IMR-90 (cell line): ENCODE results near the gene CIZ1. TPM values are rescaled to one million over a fixed set of nuclear protein-coding genes. Genes with fewer than 3 reads are reported as not detected.

Source experiments
- ATAC-seq: fragments of 200-7000 bp; cut with Tn5 transposase; 2 replicates; pipeline ENCODE4 v1.9.1; 2020; ENCODE audit warnings: low read depth, mild to moderate bottlenecking, moderate library complexity
- BruUV-seq: library from RNA; stranded (reverse); fragments of 400-500 nt; replicated peaks from 2 replicates; lab custom pipeline; 2021; lab: Mats Ljungman, UMichigan
- CTCF ChIA-PET: fragments of 300-600 bp; formaldehyde crosslinking; extraction: SDS; loops from one replicate; lab custom pipeline; 2021; ENCODE audit warnings: antibody characterized with exemption; lab: Yijun Ruan, JAX
- POLR2A ChIA-PET: fragments of 300-600 bp; sonication (Branson Sonifier 250); formaldehyde crosslinking; loops from one replicate; lab custom pipeline; 2022; ENCODE audit warnings: antibody characterized with exemption; ENCODE audit not compliant: unreplicated experiment; lab: Charles Lee
- DNase-seq: peaks from one replicate; pipeline ENCODE4 v3.0.0; 2013
- H2AFZ ChIP-seq: replicated peaks from 2 replicates; pipeline ENCODE3; 2013; ENCODE audit warnings: low read length, mild to moderate bottlenecking; ENCODE audit not compliant: poor library complexity
- H2AK5ac ChIP-seq: 2 replicates; pipeline ENCODE4 v1.6.1; 2013; ENCODE audit warnings: low read depth, low read length, inconsistent platforms
- H2AK9ac ChIP-seq: replicated peaks from 2 replicates; pipeline ENCODE3; 2013; ENCODE audit warnings: mild to moderate bottlenecking, low read depth, low read length, moderate library complexity; ENCODE audit not compliant: poor library complexity
- H2BK120ac ChIP-seq: 2 replicates; pipeline ENCODE4 v1.6.1; 2013; ENCODE audit warnings: low read depth, low read length, inconsistent platforms
- H2BK15ac ChIP-seq: 3 replicates; pipeline ENCODE4 v1.6.1; 2013; ENCODE audit warnings: low read depth, low read length, inconsistent platforms
- H2BK20ac ChIP-seq: 2 replicates; pipeline ENCODE4 v1.6.1; 2013; ENCODE audit warnings: low read depth, mild to moderate bottlenecking, inconsistent platforms, low read length, moderate library complexity
- H2BK5ac ChIP-seq: 2 replicates; pipeline ENCODE4 v1.6.1; 2013; ENCODE audit warnings: mild to moderate bottlenecking, low read depth, low read length, inconsistent platforms; ENCODE audit not compliant: poor library complexity, severe bottlenecking
- H3K14ac ChIP-seq: replicated peaks from 2 replicates; pipeline ENCODE4 v1.6.1; 2013; ENCODE audit warnings: low read depth, low read length, inconsistent platforms
- H3K18ac ChIP-seq: 2 replicates; pipeline ENCODE4 v1.6.1; 2013; ENCODE audit warnings: low read depth, low read length, control low read depth
- H3K23ac ChIP-seq: 2 replicates; pipeline ENCODE4 v1.6.1; 2013; ENCODE audit warnings: low read depth, low read length, inconsistent platforms
- H3K27ac ChIP-seq: 2 replicates; pipeline ENCODE4 v1.5.1; 2013; ENCODE audit warnings: mild to moderate bottlenecking, control low read depth, low read length; ENCODE audit not compliant: insufficient read depth
- H3K27me3 ChIP-seq: 2 replicates; pipeline ENCODE4 v1.6.1; 2013; ENCODE audit warnings: low read length; ENCODE audit not compliant: control insufficient read depth, insufficient read depth
- H3K36me3 ChIP-seq: 2 replicates; pipeline ENCODE4 v1.6.1; 2013; ENCODE audit warnings: low read length, mixed read lengths; ENCODE audit not compliant: control insufficient read depth, insufficient read depth
- H3K4ac ChIP-seq: 2 replicates; pipeline ENCODE4 v1.6.1; 2013; ENCODE audit warnings: low read depth, low read length, inconsistent platforms
- H3K4me1 ChIP-seq: 2 replicates; pipeline ENCODE4 v1.6.1; 2013; ENCODE audit warnings: low read length, mixed read lengths; ENCODE audit not compliant: control insufficient read depth, insufficient read depth
- H3K4me2 ChIP-seq: 2 replicates; pipeline ENCODE4 v1.6.1; 2013; ENCODE audit warnings: low read depth, mild to moderate bottlenecking, control low read depth, low read length, moderate library complexity
- H3K4me3 ChIP-seq: 2 replicates; pipeline ENCODE4 v1.5.1; 2013; ENCODE audit warnings: low read depth, mild to moderate bottlenecking, control low read depth, low read length, moderate library complexity; ENCODE audit not compliant: insufficient read depth
- H3K56ac ChIP-seq: 2 replicates; pipeline ENCODE4 v1.6.1; 2013; ENCODE audit warnings: low read length, inconsistent platforms; ENCODE audit not compliant: insufficient read depth; ENCODE audit errors: extremely low read depth
- H3K79me1 ChIP-seq, 2 experiments: 2 replicates each; pipeline ENCODE4 v1.6.1; 2013; ENCODE audit warnings: low read length in 2 of 2, inconsistent platforms in 1 of 2, low read depth in 1 of 2
- H3K9ac ChIP-seq: 2 replicates; pipeline ENCODE4 v1.6.1; 2013; ENCODE audit warnings: low read depth, low read length, control low read depth
- H3K9me1 ChIP-seq: 2 replicates; pipeline ENCODE4 v1.6.1; 2013; ENCODE audit warnings: low read length, inconsistent platforms; ENCODE audit not compliant: insufficient read depth
- H3K9me3 ChIP-seq: 2 replicates; pipeline ENCODE4 v1.6.1; 2013; ENCODE audit warnings: low read length; ENCODE audit not compliant: control insufficient read depth, insufficient read depth
- H4K20me1 ChIP-seq: 2 replicates; pipeline ENCODE4 v1.6.1; 2013; ENCODE audit warnings: low read length, inconsistent platforms; ENCODE audit not compliant: insufficient read depth
- H4K5ac ChIP-seq: 2 replicates; pipeline ENCODE4 v1.6.1; 2013; ENCODE audit warnings: mild to moderate bottlenecking, low read depth, low read length, control low read depth
- H4K8ac ChIP-seq, 2 experiments: 2 replicates each; pipeline ENCODE4 v1.6.1; 2013; ENCODE audit warnings: low read depth in 2 of 2, low read length in 2 of 2, control low read depth in 1 of 2, inconsistent platforms in 1 of 2
- H4K91ac ChIP-seq: 2 replicates; pipeline ENCODE4 v1.6.1; 2013; ENCODE audit warnings: low read depth, low read length, inconsistent platforms; ENCODE audit not compliant: insufficient read depth
- BHLHE40 ChIP-seq: fragments of 150-350 bp; IDR thresholded peaks from 2 replicates; pipeline ENCODE4 v1.6.1; 2016; ENCODE audit warnings: mild to moderate bottlenecking, low read depth, low read length
- MXI1 ChIP-seq: IDR thresholded peaks from 2 replicates; pipeline ENCODE4 v1.6.1; 2012; ENCODE audit warnings: low read depth, mild to moderate bottlenecking, low read length, moderate library complexity, borderline replicate concordance
- RFX5 ChIP-seq: IDR thresholded peaks from 2 replicates; pipeline ENCODE4 v1.8.0; 2012; ENCODE audit warnings: low read depth, mild to moderate bottlenecking, low read length, moderate library complexity
- WGBS, 2 experiments: methylation state at CpG; one replicate each; pipeline versions ENCODE4 v1.1.5 to v1.1.7; 2013; ENCODE audit warnings: missing lambda C conversion rate in 2 of 2; ENCODE audit not compliant: insufficient read length in 1 of 2; ENCODE audit errors: extremely low coverage in 2 of 2; 5-methylcytosine and 5-hydroxymethylcytosine counted together
- dilution Hi-C: fragments of 300-500 bp; cut with HindIII; formaldehyde crosslinking; loops from one replicate; pipeline ENCODE4 v1.14.3; 2018; ENCODE audit warnings: low sequenced_read_pairs; ENCODE audit not compliant: unreplicated experiment
- in situ Hi-C: fragments of 300-500 bp; cut with MboI; formaldehyde crosslinking; loops from 3 replicates; pipeline ENCODE4 v1.14.3; 2019; ENCODE audit warnings: low sequenced_read_pairs, inconsistent platforms, mixed read lengths
- intact Hi-C: fragments of 100-400 bp; cut with micrococcal nuclease; formaldehyde crosslinking; loops from 2 replicates; pipeline ENCODE4 v1.10.0; 2022
- polyA plus RNA-seq, 3 experiments: library from polyadenylated mRNA; depleted of rRNA; stranded (reverse); fragments of >200 nt; gene quantifications; 2 replicates each; pipeline ENCODE4 v1.2.3, GENCODE V29; 2012; ENCODE audit warnings: low replicate concordance in 1 of 3
- total RNA-seq: library from RNA; depleted of rRNA; stranded (reverse); fragments of >200 nt; gene quantifications from 2 replicates; pipeline ENCODE4 v1.2.3, GENCODE V29; 2012

Gene CIZ1
- total and polyA plus RNA-seq, 2 of the 4 experiments (the other 2 are of a cell fraction): 13.8 to 51.9 TPM

DNA sequence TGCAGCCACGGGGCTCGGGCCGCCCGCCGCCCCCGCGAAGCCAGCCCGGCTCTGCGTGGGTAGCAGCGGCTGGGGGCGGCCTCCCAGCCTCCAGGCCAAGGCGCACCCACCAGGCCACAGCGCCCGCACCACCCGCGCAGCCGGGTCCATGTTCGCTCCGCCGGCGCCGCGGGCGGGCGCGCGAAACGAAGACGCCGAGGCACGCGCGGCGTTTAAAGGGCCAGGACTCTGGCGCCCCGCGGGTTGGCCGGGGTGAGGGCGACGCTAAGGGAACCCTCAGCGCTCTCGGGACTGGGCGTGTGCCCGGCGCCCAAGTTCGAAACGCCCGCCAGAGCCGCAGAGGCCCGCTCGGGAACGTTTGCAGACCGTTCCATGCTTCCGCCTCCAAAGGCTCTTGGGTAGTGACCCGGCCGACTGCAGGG, 63.8 kb downstream of the CIZ1 start, which contains the start of gene PTGES2:
PTGES2 (minus strand) TSS at position 162 of the 422 bp plus-strand sequence; CDS start at position 150, 12 bp downstream.
- intact Hi-C loops: no loop called here
- POLR2A ChIA-PET: no interaction called here

More for the DNA sequence above, 63.8 kb downstream of the CIZ1 start, which contains the start of gene PTGES2:
- Histone ChIP-seq H2BK20ac (no peak within 1 kb of the TSS), H3K4me2 (peak within 1 kb of the TSS; percentile 97), H3K4me3 (peak within 1 kb of the TSS; percentile 96), H3K18ac (peak within 1 kb of the TSS; percentile 81), H3K27me3 (peaks cover 4% of the 10 kb centered on the region), H3K4ac (peak within 1 kb of the TSS; percentile 98), H4K20me1 (peaks cover 17% of the 10 kb centered on the region; the same call in 1 of the 2 replicates), H3K56ac (peak within 1 kb of the TSS; percentile 82), H2BK15ac (peak within 1 kb of the TSS; percentile 89; the same call in 1 of the 3 replicates), H3K9me1 (peaks cover 10% of the 10 kb centered on the region), H2AK5ac (peak within 1 kb of the TSS; percentile 84), H2AK9ac (peak within 1 kb of the TSS; percentile 97), H4K5ac (peak within 1 kb of the TSS; percentile 69), H3K36me3 (peaks cover 7% of the 10 kb centered on the region), H2AFZ (peak within 1 kb of the TSS; percentile 99), H3K27ac (peak within 1 kb of the TSS; percentile 95), H3K9ac (peak within 1 kb of the TSS; percentile 94), H2BK5ac (peak within 1 kb of the TSS; percentile 98), H3K23ac (peak within 1 kb of the TSS; percentile 99), H3K79me1 (peaks cover 9 to 39% of the 10 kb centered on the region in 2 experiments; a peak in 3 of 4 replicates), H3K4me1 (peaks cover 10% of the 10 kb centered on the region; the same call in 1 of the 2 replicates), H3K9me3 (no peaks in the 10 kb centered on the region), H4K8ac (peak within 1 kb of the TSS; percentile 56 to 98), H2BK120ac (peak within 1 kb of the TSS; percentile 95), H4K91ac (peak within 1 kb of the TSS; percentile 94), H3K14ac (peak within 1 kb of the TSS; percentile 97)
- TF ChIP-seq BHLHE40 (peak; percentile 84), MXI1 (peak; percentile 73), RFX5 (no peak)
- 0% methylated on average over 24 of the region's 56 CpGs; no CpG with 5 or more reads in 1 of the 2 experiments for WGBS, 2 experiments
- dilution Hi-C loops (no loop called here), in situ Hi-C loops (no loop called here)
- CTCF ChIA-PET: interaction anchor here (1.9 kb wide), 1 partner anchor 10 kb away, joined by 6 read pairs; no protein-coding TSS in a partner anchor
- BruUV-seq: no TSS peak
- DNase-seq (peak; percentile 78), ATAC-seq (peak; percentile 75)
